SU-DHL-6 (cell line): ENCODE data around the gene VSTM2B.

ENCODE experiments used
- H2AFZ ChIP-seq: fragments of 200-600 bp; sonication (generic); 2 replicates; pipeline ENCODE4 v1.6.1; 2014; ENCODE audit warnings: low read depth, mild to moderate bottlenecking, moderate library complexity, mixed read lengths, antibody characterized with exemption, low read length; ENCODE audit not compliant: severe bottlenecking
- H3F3A ChIP-seq: fragments of 200-600 bp; shearing (Covaris generic); 2 replicates; pipeline ENCODE4 v1.6.0; 2016; ENCODE audit warnings: antibody characterized with exemption, mild to moderate bottlenecking; ENCODE audit not compliant: insufficient read depth
- H3K27ac ChIP-seq: fragments of 200-600 bp; sonication (generic); 2 replicates; pipeline ENCODE4 v1.5.1; 2016; ENCODE audit warnings: low read depth, mild to moderate bottlenecking, low read length, moderate library complexity, mixed read lengths
- H3K27me3 ChIP-seq: fragments of 200-600 bp; sonication (generic), shearing (Covaris generic); 2 replicates; pipeline ENCODE4 v1.6.0; 2014; ENCODE audit warnings: mild to moderate bottlenecking, low read length
- H3K36me3 ChIP-seq: fragments of 200-600 bp; sonication (generic); 2 replicates; pipeline ENCODE4 v1.6.1; 2014; ENCODE audit warnings: mild to moderate bottlenecking, low read length, mixed read lengths
- H3K4me2 ChIP-seq: fragments of 300-600, 200-600 bp; shearing (Covaris generic), sonication (generic); 2 replicates; pipeline ENCODE4 v1.6.0; 2014; ENCODE audit warnings: low read length, low read depth, mild to moderate bottlenecking; ENCODE audit not compliant: poor library complexity, severe bottlenecking
- H3K4me3 ChIP-seq: fragments of 200-600 bp; sonication (generic); 2 replicates; pipeline ENCODE4 v1.5.1; 2014; ENCODE audit warnings: antibody characterized with exemption, low read length, mild to moderate bottlenecking, mixed read lengths; ENCODE audit not compliant: insufficient read depth, poor library complexity, severe bottlenecking
- H3K79me2 ChIP-seq: fragments of 200-600 bp; sonication (generic); 2 replicates; pipeline ENCODE4 v1.6.1; 2014; ENCODE audit warnings: mild to moderate bottlenecking, low read length, moderate library complexity; ENCODE audit not compliant: insufficient read depth
- H3K9ac ChIP-seq: fragments of 200-600 bp; sonication (generic); 2 replicates; pipeline ENCODE4 v1.7.0; 2014; ENCODE audit warnings: mild to moderate bottlenecking, low read length
- H3K9me2 ChIP-seq: fragments of 200-600 bp; sonication (generic); replicated peaks from 2 replicates; pipeline ENCODE4 v1.6.1; 2014; ENCODE audit warnings: low read length; ENCODE audit not compliant: insufficient read depth
- H3K9me3 ChIP-seq: fragments of 200-600 bp; sonication (generic); 2 replicates; pipeline ENCODE4 v1.6.1; 2014; ENCODE audit warnings: low read length, mixed read lengths; ENCODE audit not compliant: insufficient read depth
- H4K20me1 ChIP-seq: fragments of 200-600 bp; sonication (generic); 2 replicates; pipeline ENCODE4 v1.6.1; 2014; ENCODE audit warnings: low read depth, mild to moderate bottlenecking, antibody characterized with exemption, low read length, moderate library complexity, mixed read lengths
- EZH2phosphoT487 ChIP-seq: fragments of 200-600 bp; sonication (generic), shearing (Covaris generic); conservative IDR thresholded peaks from 2 replicates; pipeline ENCODE4 v1.6.1; 2018; ENCODE audit warnings: mild to moderate bottlenecking, antibody characterized with exemption, low read length, moderate library complexity, mixed read lengths
- TF ChIP-seq, protein P1 (sequence below): fragments of 200-600 bp; sonication (generic); IDR thresholded peaks from one replicate; pipeline ENCODE4 v1.5.1; 2017; ENCODE audit warnings: antibody characterized with exemption, mild to moderate bottlenecking, low read length, moderate library complexity; ENCODE audit not compliant: insufficient read depth, poor library complexity, severe bottlenecking

The VSTM2B gene

DNA sequence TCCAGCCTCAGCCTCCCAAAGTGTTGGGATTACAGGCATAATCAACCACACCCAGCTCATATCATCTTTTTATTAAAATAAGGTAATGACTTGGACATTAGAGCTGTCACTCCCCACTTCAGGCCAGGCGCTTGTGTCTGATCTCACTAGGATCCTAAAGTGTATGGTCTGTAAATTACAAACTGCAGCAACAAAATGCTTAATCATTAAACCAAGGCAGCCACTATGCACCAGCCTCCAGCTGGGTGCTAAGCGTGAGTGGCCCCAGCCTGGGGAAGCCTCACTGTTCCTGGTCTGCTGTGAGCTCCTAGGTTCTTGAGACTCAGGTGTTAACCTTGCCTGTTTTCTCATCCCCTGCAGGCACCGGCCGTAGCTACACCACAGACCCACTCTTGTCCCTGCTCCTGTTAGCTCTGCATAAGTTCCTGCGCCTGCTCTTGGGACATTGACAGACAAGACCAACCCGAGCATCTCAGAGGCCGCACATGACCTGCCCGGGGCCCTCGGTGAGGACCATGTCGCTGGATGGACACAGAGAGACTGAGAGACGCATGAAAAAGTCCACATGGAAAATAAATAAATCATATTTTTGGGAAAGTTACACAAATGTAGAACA lies 37.8 kb downstream of the VSTM2B start:
- Histone ChIP-seq H3K27ac (no peak overlapping the region), H3K79me2 (no peaks in the 10 kb centered on the region), H3K27me3 (no peaks in the 10 kb centered on the region), H3K9ac (no peak overlapping the region), H3F3A (no peaks in the 10 kb centered on the region), H3K4me3 (no peak overlapping the region), H2AFZ (no peak overlapping the region), H3K9me3 (no peaks in the 10 kb centered on the region), H3K4me2 (no peak overlapping the region), H3K36me3 (no peaks in the 10 kb centered on the region), H4K20me1 (no peaks in the 10 kb centered on the region), H3K9me2 (no peaks in the 10 kb centered on the region)
- TF ChIP-seq EZH2phosphoT487: no peak
- TF ChIP-seq, protein P1, sequence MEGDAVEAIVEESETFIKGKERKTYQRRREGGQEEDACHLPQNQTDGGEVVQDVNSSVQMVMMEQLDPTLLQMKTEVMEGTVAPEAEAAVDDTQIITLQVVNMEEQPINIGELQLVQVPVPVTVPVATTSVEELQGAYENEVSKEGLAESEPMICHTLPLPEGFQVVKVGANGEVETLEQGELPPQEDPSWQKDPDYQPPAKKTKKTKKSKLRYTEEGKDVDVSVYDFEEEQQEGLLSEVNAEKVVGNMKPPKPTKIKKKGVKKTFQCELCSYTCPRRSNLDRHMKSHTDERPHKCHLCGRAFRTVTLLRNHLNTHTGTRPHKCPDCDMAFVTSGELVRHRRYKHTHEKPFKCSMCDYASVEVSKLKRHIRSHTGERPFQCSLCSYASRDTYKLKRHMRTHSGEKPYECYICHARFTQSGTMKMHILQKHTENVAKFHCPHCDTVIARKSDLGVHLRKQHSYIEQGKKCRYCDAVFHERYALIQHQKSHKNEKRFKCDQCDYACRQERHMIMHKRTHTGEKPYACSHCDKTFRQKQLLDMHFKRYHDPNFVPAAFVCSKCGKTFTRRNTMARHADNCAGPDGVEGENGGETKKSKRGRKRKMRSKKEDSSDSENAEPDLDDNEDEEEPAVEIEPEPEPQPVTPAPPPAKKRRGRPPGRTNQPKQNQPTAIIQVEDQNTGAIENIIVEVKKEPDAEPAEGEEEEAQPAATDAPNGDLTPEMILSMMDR: no peak

DNA sequence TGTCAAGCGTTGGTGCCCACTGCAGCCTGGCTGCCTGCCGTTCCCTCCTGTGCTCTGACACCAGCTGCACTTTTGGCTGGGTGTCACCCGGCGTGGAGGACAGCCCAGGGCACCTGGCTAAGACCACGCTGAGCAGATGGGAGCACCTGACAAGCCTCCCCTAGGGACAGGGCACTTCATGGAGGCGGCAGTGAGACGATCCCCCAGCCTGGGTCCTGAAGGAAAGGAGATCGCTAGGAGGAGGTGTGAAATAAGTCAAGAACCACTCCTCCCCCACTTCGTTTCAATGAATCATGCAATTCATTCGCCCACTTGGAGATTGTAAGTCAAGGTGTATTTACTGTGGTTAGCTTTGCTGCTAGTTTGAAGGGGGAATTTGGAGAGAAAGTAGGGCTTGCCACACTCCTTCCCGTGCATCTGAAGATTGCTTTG lies 38.8 kb downstream of the VSTM2B start:
- Histone ChIP-seq H3K27ac (no peak overlapping the region), H3K79me2 (no peaks in the 10 kb centered on the region), H4K20me1 (no peaks in the 10 kb centered on the region), H3K9me3 (no peaks in the 10 kb centered on the region), H3K9me2 (no peaks in the 10 kb centered on the region), H3K4me3 (no peak overlapping the region), H3F3A (no peaks in the 10 kb centered on the region), H3K27me3 (no peaks in the 10 kb centered on the region), H3K9ac (no peak overlapping the region), H2AFZ (no peak overlapping the region), H3K4me2 (no peak overlapping the region), H3K36me3 (no peaks in the 10 kb centered on the region)
- no peak for TF ChIP-seq EZH2phosphoT487
- TF ChIP-seq, protein P1: no peak

DNA sequence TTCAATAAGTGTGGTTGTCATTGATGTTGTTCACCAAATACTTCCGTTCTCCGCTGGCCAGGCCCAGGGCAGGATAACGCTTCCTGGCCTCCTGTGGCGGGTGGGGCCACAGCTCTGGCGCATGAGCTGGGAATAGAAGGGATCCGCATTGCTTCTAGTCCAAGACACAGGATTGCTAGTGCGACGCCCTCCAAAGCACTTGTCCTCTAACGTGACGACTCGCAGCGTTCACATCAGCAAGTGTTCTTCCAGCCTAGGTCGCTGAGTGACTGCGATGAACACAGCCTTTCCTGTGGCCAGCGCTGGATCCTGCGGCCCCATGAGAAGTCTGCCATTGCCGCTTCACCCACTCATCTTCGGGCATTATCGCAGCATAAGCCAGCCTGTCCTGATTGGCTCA lies 39.4 kb downstream of the VSTM2B start:
- no peak for TF ChIP-seq EZH2phosphoT487
- TF ChIP-seq, protein P1: no peak

More for the DNA sequence above, 39.4 kb downstream of the VSTM2B start:
- no peaks in the 10 kb centered on the region for H3K9me2 ChIP-seq
- H3F3A ChIP-seq: no peaks in the 10 kb centered on the region
- no peaks in the 10 kb centered on the region for H3K27me3 ChIP-seq
- no peak overlapping the region for H3K4me2 ChIP-seq
- no peaks in the 10 kb centered on the region for H4K20me1 ChIP-seq
- no peak overlapping the region for H3K4me3 ChIP-seq
- no peak overlapping the region for H3K27ac ChIP-seq
- H3K9me3 ChIP-seq: no peaks in the 10 kb centered on the region
- no peaks in the 10 kb centered on the region for H3K79me2 ChIP-seq
- H2AFZ ChIP-seq: no peak overlapping the region
- no peaks in the 10 kb centered on the region for H3K36me3 ChIP-seq
- no peak overlapping the region for H3K9ac ChIP-seq
